ENCODE results near the gene AMH.

The AMH gene

GRCh38 chr19:2221918-2222317, 27.2 kb upstream of the AMH start:
- 93 to 95% methylated on average over 14 to 20 of the region's 20 CpGs for WGBS, 2 experiments (ENCODE audit: insufficient coverage in 2 of 2)
- Histone ChIP-seq H3K4me1 (ENCODE audit: control insufficient read depth, insufficient read depth, low read length, poor library complexity, severe bottlenecking) (no peaks in the 10 kb centered on the region), H3K9me3 (ENCODE audit: control insufficient read depth, low read length) (no peaks in the 10 kb centered on the region), H3K27ac (ENCODE audit: low read depth, low read length, severe bottlenecking) (no peak overlapping the region), H3K36me3 (ENCODE audit: control insufficient read depth, insufficient read depth, low read length) (peaks cover 72% of the 10 kb centered on the region), H3K4me3 (ENCODE audit: extremely low read depth, insufficient read depth, low read length, poor library complexity, severe bottlenecking) (no peak overlapping the region)

GRCh38 chr19:2223391-2223790, 25.7 kb upstream of the AMH start:
- H3K27ac ChIP-seq (ENCODE audit: low read depth, low read length, severe bottlenecking) = no peak overlapping the region
- H3K9me3 ChIP-seq (ENCODE audit: control insufficient read depth, low read length) = no peaks in the 10 kb centered on the region
- 96% methylated on average over 9 of the region's 18 CpGs for WGBS, 2 experiments (ENCODE audit: insufficient coverage in 2 of 2)
- no peak overlapping the region for H3K4me3 ChIP-seq (ENCODE audit: extremely low read depth, insufficient read depth, low read length, poor library complexity, severe bottlenecking)
- peaks cover 63% of the 10 kb centered on the region for H3K36me3 ChIP-seq (ENCODE audit: control insufficient read depth, insufficient read depth, low read length)
- H3K4me1 ChIP-seq (ENCODE audit: control insufficient read depth, insufficient read depth, low read length, poor library complexity, severe bottlenecking) = no peaks in the 10 kb centered on the region

GRCh38 chr19:2223959-2224358, 25.2 kb upstream of the AMH start:
- H3K9me3 ChIP-seq (ENCODE audit: control insufficient read depth, low read length) = no peaks in the 10 kb centered on the region
- 97 to 98% methylated on average over 9 to 12 of the region's 14 CpGs for WGBS, 2 experiments (ENCODE audit: insufficient coverage in 2 of 2)
- H3K4me3 ChIP-seq (ENCODE audit: extremely low read depth, insufficient read depth, low read length, poor library complexity, severe bottlenecking) = no peak overlapping the region
- no peak overlapping the region for H3K27ac ChIP-seq (ENCODE audit: low read depth, low read length, severe bottlenecking)
- H3K36me3 ChIP-seq (ENCODE audit: control insufficient read depth, insufficient read depth, low read length) = peaks cover 63% of the 10 kb centered on the region
- no peaks in the 10 kb centered on the region for H3K4me1 ChIP-seq (ENCODE audit: control insufficient read depth, insufficient read depth, low read length, poor library complexity, severe bottlenecking)

- Histone ChIP-seq H3K9me3 (ENCODE audit: control insufficient read depth, low read length) (no peaks in the 10 kb centered on the region), H3K4me1 (ENCODE audit: control insufficient read depth, insufficient read depth, low read length, poor library complexity, severe bottlenecking) (no peaks in the 10 kb centered on the region), H3K4me3 (ENCODE audit: extremely low read depth, insufficient read depth, low read length, poor library complexity, severe bottlenecking) (no peak overlapping the region), H3K27ac (ENCODE audit: low read depth, low read length, severe bottlenecking) (no peak overlapping the region), H3K36me3 (ENCODE audit: control insufficient read depth, insufficient read depth, low read length) (peaks cover 65% of the 10 kb centered on the region)
- WGBS, 2 experiments (ENCODE audit: insufficient coverage in 2 of 2) = 95% methylated on average over 13 of the region's 13 CpGs
Measured at GRCh38 chr19:2224754-2225349, 24.3 kb upstream of the AMH start.

GRCh38 chr19:2225415-2226050, 23.6 kb upstream of the AMH start:
- no peak overlapping the region for H3K27ac ChIP-seq (ENCODE audit: low read depth, low read length, severe bottlenecking)
- 97 to 98% methylated on average over 32 of the region's 32 CpGs for WGBS, 2 experiments (ENCODE audit: insufficient coverage in 2 of 2)
- no peaks in the 10 kb centered on the region for H3K9me3 ChIP-seq (ENCODE audit: control insufficient read depth, low read length)
- H3K4me1 ChIP-seq (ENCODE audit: control insufficient read depth, insufficient read depth, low read length, poor library complexity, severe bottlenecking) = no peaks in the 10 kb centered on the region
- H3K36me3 ChIP-seq (ENCODE audit: control insufficient read depth, insufficient read depth, low read length) = peaks cover 68% of the 10 kb centered on the region
- no peak overlapping the region for H3K4me3 ChIP-seq (ENCODE audit: extremely low read depth, insufficient read depth, low read length, poor library complexity, severe bottlenecking)

GRCh38 chr19:2226051-2226839, 22.9 kb upstream of the AMH start:
- 97 to 98% methylated on average over 57 to 59 of the region's 59 CpGs for whole genome bisulfite sequencing, 2 experiments (ENCODE audit: insufficient coverage in 2 of 2)
- Histone ChIP-seq H3K36me3 (ENCODE audit: control insufficient read depth, insufficient read depth, low read length) (peaks cover 70% of the 10 kb centered on the region), H3K27ac (ENCODE audit: low read depth, low read length, severe bottlenecking) (no peak overlapping the region), H3K9me3 (ENCODE audit: control insufficient read depth, low read length) (no peaks in the 10 kb centered on the region), H3K4me3 (ENCODE audit: extremely low read depth, insufficient read depth, low read length, poor library complexity, severe bottlenecking) (no peak overlapping the region), H3K4me1 (ENCODE audit: control insufficient read depth, insufficient read depth, low read length, poor library complexity, severe bottlenecking) (no peaks in the 10 kb centered on the region)

GRCh38 chr19:2226840-2227360, 22.2 kb upstream of the AMH start:
- WGBS, 2 experiments (ENCODE audit: insufficient coverage in 2 of 2) = 95 to 96% methylated on average over 48 to 53 of the region's 53 CpGs
- H3K36me3 ChIP-seq (ENCODE audit: control insufficient read depth, insufficient read depth, low read length) = peaks cover 64% of the 10 kb centered on the region
- no peak overlapping the region for H3K4me3 ChIP-seq (ENCODE audit: extremely low read depth, insufficient read depth, low read length, poor library complexity, severe bottlenecking)
- no peaks in the 10 kb centered on the region for H3K9me3 ChIP-seq (ENCODE audit: control insufficient read depth, low read length)
- H3K27ac ChIP-seq (ENCODE audit: low read depth, low read length, severe bottlenecking) = no peak overlapping the region
- no peaks in the 10 kb centered on the region for H3K4me1 ChIP-seq (ENCODE audit: control insufficient read depth, insufficient read depth, low read length, poor library complexity, severe bottlenecking)

- Histone ChIP-seq H3K4me1 (ENCODE audit: control insufficient read depth, insufficient read depth, low read length, poor library complexity, severe bottlenecking) (no peaks in the 10 kb centered on the region), H3K36me3 (ENCODE audit: control insufficient read depth, insufficient read depth, low read length) (peaks cover 63% of the 10 kb centered on the region), H3K4me3 (ENCODE audit: extremely low read depth, insufficient read depth, low read length, poor library complexity, severe bottlenecking) (no peak overlapping the region), H3K27ac (ENCODE audit: low read depth, low read length, severe bottlenecking) (no peak overlapping the region), H3K9me3 (ENCODE audit: control insufficient read depth, low read length) (no peaks in the 10 kb centered on the region)
- WGBS, 2 experiments (ENCODE audit: insufficient coverage in 2 of 2) = 96 to 97% methylated on average over 32 to 46 of the region's 67 CpGs
Measured at GRCh38 chr19:2227415-2228156, 21.5 kb upstream of the AMH start.

GRCh38 chr19:2228157-2229030, 20.7 kb upstream of the AMH start:
- peaks cover 69% of the 10 kb centered on the region for H3K36me3 ChIP-seq (ENCODE audit: control insufficient read depth, insufficient read depth, low read length)
- no peak overlapping the region for H3K4me3 ChIP-seq (ENCODE audit: extremely low read depth, insufficient read depth, low read length, poor library complexity, severe bottlenecking)
- H3K4me1 ChIP-seq (ENCODE audit: control insufficient read depth, insufficient read depth, low read length, poor library complexity, severe bottlenecking) = no peaks in the 10 kb centered on the region
- H3K27ac ChIP-seq (ENCODE audit: low read depth, low read length, severe bottlenecking) = no peak overlapping the region
- WGBS, 2 experiments (ENCODE audit: insufficient coverage in 2 of 2) = 97% methylated on average over 41 to 48 of the region's 48 CpGs
- no peaks in the 10 kb centered on the region for H3K9me3 ChIP-seq (ENCODE audit: control insufficient read depth, low read length)

Measured in mesodermal cell (in vitro differentiated cells).